ENCODE results near the gene UGT1A5.

UGT1A5 gene

GRCh38 chr2:233756429-233757081, 43.8 kb downstream of the UGT1A5 start (continued):
- TF ChIP-seq, protein P1, sequence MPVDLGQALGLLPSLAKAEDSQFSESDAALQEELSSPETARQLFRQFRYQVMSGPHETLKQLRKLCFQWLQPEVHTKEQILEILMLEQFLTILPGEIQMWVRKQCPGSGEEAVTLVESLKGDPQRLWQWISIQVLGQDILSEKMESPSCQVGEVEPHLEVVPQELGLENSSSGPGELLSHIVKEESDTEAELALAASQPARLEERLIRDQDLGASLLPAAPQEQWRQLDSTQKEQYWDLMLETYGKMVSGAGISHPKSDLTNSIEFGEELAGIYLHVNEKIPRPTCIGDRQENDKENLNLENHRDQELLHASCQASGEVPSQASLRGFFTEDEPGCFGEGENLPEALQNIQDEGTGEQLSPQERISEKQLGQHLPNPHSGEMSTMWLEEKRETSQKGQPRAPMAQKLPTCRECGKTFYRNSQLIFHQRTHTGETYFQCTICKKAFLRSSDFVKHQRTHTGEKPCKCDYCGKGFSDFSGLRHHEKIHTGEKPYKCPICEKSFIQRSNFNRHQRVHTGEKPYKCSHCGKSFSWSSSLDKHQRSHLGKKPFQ (tag by site-specific recombination; IDR thresholded peaks at IDR 0.05), result no peak

DNA sequence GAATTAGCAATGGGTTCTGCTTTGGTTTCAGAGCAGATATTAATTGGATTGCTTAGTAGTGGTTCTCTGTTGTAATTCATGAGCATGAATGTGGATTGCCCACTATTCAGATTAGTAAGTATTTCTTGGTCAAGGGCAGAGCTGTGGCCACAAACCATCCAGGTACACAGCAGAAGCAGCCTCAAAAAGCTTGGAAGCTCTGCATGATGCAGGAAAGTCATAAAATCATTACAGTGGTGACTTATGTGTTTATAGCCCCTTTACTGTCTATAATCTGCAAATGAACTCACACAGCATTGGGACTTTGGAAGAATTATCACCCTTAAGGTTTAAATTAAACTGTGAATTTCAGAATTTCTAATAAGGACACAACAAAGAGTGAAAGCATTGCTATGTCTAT, 45.4 kb downstream of the UGT1A5 start:
- no peaks in the 10 kb centered on the region for H3K9me3 ChIP-seq (ENCODE audit: control insufficient read depth, insufficient read depth, low read depth, low read length)

DNA sequence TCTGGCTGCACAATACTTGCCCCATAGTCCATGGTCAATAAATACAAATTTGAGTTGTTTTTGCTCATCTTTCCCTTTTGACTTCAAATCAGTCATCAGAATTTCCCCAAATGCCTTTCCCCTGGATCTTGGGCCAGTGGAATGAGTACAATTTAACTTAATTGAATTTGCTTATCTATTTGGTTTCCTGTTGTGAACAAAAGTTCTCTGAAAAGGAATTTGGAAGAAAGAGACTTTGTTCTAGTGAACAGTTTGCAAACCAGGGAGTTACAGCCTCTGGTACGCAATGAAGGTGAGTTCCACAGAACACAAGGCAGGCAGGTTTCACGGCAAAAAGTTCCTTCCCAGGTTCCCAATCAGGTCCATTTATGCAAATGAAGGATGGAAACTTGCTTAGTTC, 46.1 kb downstream of the UGT1A5 start:
- no peak for TF ChIP-seq SP3 (tag by site-specific recombination; IDR thresholded peaks at IDR 0.05)
- TF ChIP-seq ZNF623 (tag by site-specific recombination; IDR thresholded peaks at IDR 0.05), result no peak

More for the DNA sequence above, 45.4 kb downstream of the UGT1A5 start:
- Histone ChIP-seq H3K4me3 (ENCODE audit: low read depth, low read length) (no peak overlapping the region), H3K36me3 (ENCODE audit: control insufficient read depth in 2 of 2, insufficient read depth in 1 of 2, low read length in 2 of 2) (no peaks in the 10 kb centered on the region), H3K27ac (ENCODE audit: extremely low read depth, low read depth, low read length) (no peak overlapping the region), H3K4me1 (ENCODE audit: control insufficient read depth, insufficient read depth, low read length) (no peaks in the 10 kb centered on the region)
- CTCF ChIA-PET, result no interaction called here
- TF ChIP-seq ZNF426 (tag by site-specific recombination; IDR thresholded peaks at IDR 0.05) (no peak), ZBTB10 (tag by site-specific recombination; IDR thresholded peaks at IDR 0.05) (no peak), ZNF148 (tag by site-specific recombination; IDR thresholded peaks at IDR 0.05; ENCODE audit: borderline replicate concordance) (no peak), ZXDB (tag by site-specific recombination; IDR thresholded peaks at IDR 0.05) (no peak), ZNF600 (tag by site-specific recombination; IDR thresholded peaks at IDR 0.05) (no peak), ZNF501 (tag by site-specific recombination; IDR thresholded peaks at IDR 0.05) (no peak), OVOL3 (tag by site-specific recombination; IDR thresholded peaks at IDR 0.05) (no peak), ZNF223 (tag by site-specific recombination; IDR thresholded peaks at IDR 0.05) (no peak), REPIN1 (tag by site-specific recombination; IDR thresholded peaks at IDR 0.05; ENCODE audit: low read depth) (no peak), ZSCAN16 (tag by site-specific recombination; IDR thresholded peaks at IDR 0.05) (no peak), ZNF311 (tag by site-specific recombination; IDR thresholded peaks at IDR 0.05; ENCODE audit: borderline replicate concordance) (no peak), ZNF791 (tag by site-specific recombination; IDR thresholded peaks at IDR 0.05) (no peak)
- POLR2A ChIA-PET, result no interaction called here

More for the DNA sequence above, 46.1 kb downstream of the UGT1A5 start:
- Histone ChIP-seq H3K36me3 (ENCODE audit: control insufficient read depth in 2 of 2, insufficient read depth in 1 of 2, low read length in 2 of 2) (no peaks in the 10 kb centered on the region), H3K4me1 (ENCODE audit: control insufficient read depth, insufficient read depth, low read length) (no peaks in the 10 kb centered on the region), H3K9me3 (ENCODE audit: control insufficient read depth, insufficient read depth, low read depth, low read length) (no peaks in the 10 kb centered on the region), H3K4me3 (ENCODE audit: low read depth, low read length) (no peak overlapping the region), H3K27ac (ENCODE audit: extremely low read depth, low read depth, low read length) (no peak overlapping the region)
- ChIA-PET CTCF (no interaction called here), POLR2A (no interaction called here)

All from HEK293 (cell line).